ENCODE measurements around the gene SOX11. TPM values are rescaled to one million over a fixed set of nuclear protein-coding genes. Genes with fewer than 3 reads are reported as not detected.

SOX11 gene
- total RNA-seq, 2 experiments from 2014 or later = not detected

DNA sequence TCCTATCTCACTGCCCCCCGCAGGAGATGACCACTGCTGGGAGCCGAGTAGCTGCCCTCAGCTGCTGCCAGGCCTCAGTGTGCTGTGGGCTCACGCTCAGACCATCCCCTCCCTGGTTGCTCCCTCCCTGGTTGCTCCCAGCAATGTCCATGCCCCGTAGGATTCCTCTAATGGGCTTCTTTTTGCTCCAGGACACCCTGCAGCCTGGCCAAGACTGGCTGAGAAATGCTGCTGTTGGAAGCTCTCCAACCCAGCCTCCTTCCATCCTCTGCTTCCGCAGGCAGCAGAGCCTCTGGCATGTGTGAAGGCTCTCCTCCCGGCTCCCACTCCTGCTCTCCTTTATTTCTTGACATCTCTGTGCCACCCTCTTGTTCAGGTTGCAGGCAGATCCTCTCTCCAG lies 48.6 kb downstream of the SOX11 start:
- POLR2A ChIA-PET = no interaction called here
- intact Hi-C loops (cut with DNase I, micrococcal nuclease) = no loop called here
- no peaks in the 10 kb centered on the region for H3K27me3 Mint-ChIP-seq
- Histone ChIP-seq H3K9me3 (ENCODE audit: control insufficient read depth in 1 of 2, insufficient read depth in 1 of 2, low read length in 2 of 2) (peaks cover 0 to 9% of the 10 kb centered on the region in 2 experiments), H3K4me3 (ENCODE audit: low read length) (no peak overlapping the region), H3K4me1 (ENCODE audit: insufficient read depth, low read length) (no peaks in the 10 kb centered on the region), H3K27ac (ENCODE audit: low read depth in 1 of 2, low read length in 2 of 2) (no peak overlapping the region), H3K27me3 (ENCODE audit: control insufficient read depth in 1 of 2, insufficient read depth in 2 of 2, low read length in 2 of 2) (peaks cover 0 to 2% of the 10 kb centered on the region in 2 experiments), H3K36me3 (ENCODE audit: insufficient read depth, low read length) (no peaks in the 10 kb centered on the region)
- H3K36me3 Mint-ChIP-seq (ENCODE audit: low read depth) = no peaks in the 10 kb centered on the region
- CTCF ChIA-PET = no interaction called here
- ATAC-seq (ENCODE audit: poor library complexity) (no peak), DNase-seq (no peak)
- no peak overlapping the region for H3K4me3 Mint-ChIP-seq
- H3K9me3 Mint-ChIP-seq = no peaks in the 10 kb centered on the region
- no peaks in the 10 kb centered on the region for H3K4me1 Mint-ChIP-seq (ENCODE audit: low read depth)
- no peak overlapping the region for H3K27ac Mint-ChIP-seq
- TF ChIP-seq, protein P1, sequence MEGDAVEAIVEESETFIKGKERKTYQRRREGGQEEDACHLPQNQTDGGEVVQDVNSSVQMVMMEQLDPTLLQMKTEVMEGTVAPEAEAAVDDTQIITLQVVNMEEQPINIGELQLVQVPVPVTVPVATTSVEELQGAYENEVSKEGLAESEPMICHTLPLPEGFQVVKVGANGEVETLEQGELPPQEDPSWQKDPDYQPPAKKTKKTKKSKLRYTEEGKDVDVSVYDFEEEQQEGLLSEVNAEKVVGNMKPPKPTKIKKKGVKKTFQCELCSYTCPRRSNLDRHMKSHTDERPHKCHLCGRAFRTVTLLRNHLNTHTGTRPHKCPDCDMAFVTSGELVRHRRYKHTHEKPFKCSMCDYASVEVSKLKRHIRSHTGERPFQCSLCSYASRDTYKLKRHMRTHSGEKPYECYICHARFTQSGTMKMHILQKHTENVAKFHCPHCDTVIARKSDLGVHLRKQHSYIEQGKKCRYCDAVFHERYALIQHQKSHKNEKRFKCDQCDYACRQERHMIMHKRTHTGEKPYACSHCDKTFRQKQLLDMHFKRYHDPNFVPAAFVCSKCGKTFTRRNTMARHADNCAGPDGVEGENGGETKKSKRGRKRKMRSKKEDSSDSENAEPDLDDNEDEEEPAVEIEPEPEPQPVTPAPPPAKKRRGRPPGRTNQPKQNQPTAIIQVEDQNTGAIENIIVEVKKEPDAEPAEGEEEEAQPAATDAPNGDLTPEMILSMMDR (IDR thresholded peaks at IDR 0.05) = no peak

DNA sequence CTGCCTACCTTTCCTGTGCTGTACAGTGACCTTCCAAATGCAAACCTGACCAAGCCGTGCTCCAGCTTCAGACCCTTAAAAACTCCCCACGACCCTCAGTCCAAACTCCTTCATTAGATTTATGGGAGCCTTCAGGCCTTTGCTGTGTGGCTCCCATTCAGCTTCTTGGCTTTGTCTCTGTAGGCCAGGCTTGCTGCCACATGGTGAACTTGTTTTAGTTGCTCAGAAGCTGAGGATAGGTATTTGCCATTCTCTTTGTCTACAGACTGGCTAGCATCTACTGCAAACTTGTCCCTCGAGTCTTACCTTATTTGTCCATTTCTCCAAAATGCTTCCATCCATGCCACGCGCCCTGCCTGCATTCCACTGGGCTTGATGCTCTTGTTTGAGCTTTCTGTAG lies 49.1 kb downstream of the SOX11 start:
- Histone ChIP-seq H3K27ac (ENCODE audit: low read depth in 1 of 2, low read length in 2 of 2) (no peak overlapping the region), H3K36me3 (ENCODE audit: insufficient read depth, low read length) (no peaks in the 10 kb centered on the region), H3K27me3 (ENCODE audit: control insufficient read depth in 1 of 2, insufficient read depth in 2 of 2, low read length in 2 of 2) (peaks cover 0 to 2% of the 10 kb centered on the region in 2 experiments), H3K4me1 (ENCODE audit: insufficient read depth, low read length) (no peaks in the 10 kb centered on the region), H3K4me3 (ENCODE audit: low read length) (no peak overlapping the region), H3K9me3 (ENCODE audit: control insufficient read depth in 1 of 2, insufficient read depth in 1 of 2, low read length in 2 of 2) (peaks cover 0 to 9% of the 10 kb centered on the region in 2 experiments)
- no peak overlapping the region for H3K27ac Mint-ChIP-seq
- TF ChIP-seq, protein P1 (IDR thresholded peaks at IDR 0.05) = no peak
- no peaks in the 10 kb centered on the region for H3K27me3 Mint-ChIP-seq
- ChIA-PET CTCF (no interaction called here), POLR2A (no interaction called here)
- no peaks in the 10 kb centered on the region for H3K36me3 Mint-ChIP-seq (ENCODE audit: low read depth)
- H3K9me3 Mint-ChIP-seq = no peaks in the 10 kb centered on the region
- no peak for ATAC-seq (ENCODE audit: poor library complexity)
- H3K4me1 Mint-ChIP-seq (ENCODE audit: low read depth) = no peaks in the 10 kb centered on the region
- DNase-seq = no peak
- H3K4me3 Mint-ChIP-seq = no peak overlapping the region
- intact Hi-C loops (cut with DNase I, micrococcal nuclease) = no loop called here

DNA sequence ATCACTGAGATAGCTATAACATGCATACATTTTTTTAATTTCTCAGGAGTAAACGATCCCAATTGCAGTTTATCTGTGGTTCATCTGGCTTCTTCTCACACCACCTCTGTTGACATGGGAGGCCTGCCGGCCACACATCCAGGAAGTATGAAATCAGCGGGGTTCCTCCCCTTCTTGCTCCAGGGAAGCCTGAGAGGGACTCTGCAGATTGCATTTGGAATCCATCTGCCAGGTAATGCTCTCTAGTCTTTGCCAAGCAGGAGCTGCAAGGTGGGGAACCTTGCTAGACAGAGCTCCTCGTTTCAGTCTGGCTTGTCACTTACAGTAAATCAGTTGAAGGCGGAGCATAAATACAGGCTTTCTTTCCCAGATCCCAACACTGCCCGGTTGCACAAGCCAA lies 49.9 kb downstream of the SOX11 start:
- ChIA-PET POLR2A (no interaction called here), CTCF (no interaction called here)
- H3K27ac ChIP-seq (ENCODE audit: low read depth in 1 of 2, low read length in 2 of 2) = no peak overlapping the region
- Mint-ChIP-seq H3K9me3 (no peaks in the 10 kb centered on the region), H3K36me3 (ENCODE audit: low read depth) (no peaks in the 10 kb centered on the region), H3K27ac (no peak overlapping the region), H3K4me1 (ENCODE audit: low read depth) (no peaks in the 10 kb centered on the region), H3K27me3 (no peaks in the 10 kb centered on the region), H3K4me3 (no peak overlapping the region)
- no peak for ATAC-seq (ENCODE audit: poor library complexity)
- peaks cover 0 to 2% of the 10 kb centered on the region in 2 experiments for H3K27me3 ChIP-seq (ENCODE audit: control insufficient read depth in 1 of 2, insufficient read depth in 2 of 2, low read length in 2 of 2)
- DNase-seq = no peak
- H3K9me3 ChIP-seq (ENCODE audit: control insufficient read depth in 1 of 2, insufficient read depth in 1 of 2, low read length in 2 of 2) = peaks cover 0 to 9% of the 10 kb centered on the region in 2 experiments
- no peaks in the 10 kb centered on the region for H3K36me3 ChIP-seq (ENCODE audit: insufficient read depth, low read length)
- no peak overlapping the region for H3K4me3 ChIP-seq (ENCODE audit: low read length)
- intact Hi-C loops (cut with DNase I, micrococcal nuclease) = no loop called here
- no peaks in the 10 kb centered on the region for H3K4me1 ChIP-seq (ENCODE audit: insufficient read depth, low read length)
- TF ChIP-seq, protein P1 (IDR thresholded peaks at IDR 0.05) = no peak
